Measurements from ENCODE around the gene ZER1. TPM values are rescaled to one million over a fixed set of nuclear protein-coding genes. Genes with fewer than 3 reads are reported as not detected.
"Not testable (repeated sequence)": the region's sequence is repeated elsewhere in the genome, so short reads cannot be mapped to it uniquely, and the experiment has no call there.

The ZER1 gene
- total RNA-seq, result 58.5 TPM
- long read RNA-seq, full-length matches to known transcripts, result 27 of 94 reads
- long read RNA-seq, partial matches to known transcripts, result 7 of 94 reads
- long read RNA-seq, other reads (novel, unspliced or antisense), result 60 of 94 reads

- ATAC-seq, result peak; percentile 98
- intact Hi-C loops (cut with micrococcal nuclease), result no loop called here
- DNase-seq, result peak; percentile 97
These were observed at the start of gene ZER1 for GRCh38 chr9:128771745-128772519. Gene ZER1 (minus strand): TSS chr9:128771927. CDS start chr9:128755565, 16,362 bp downstream.

DNA sequence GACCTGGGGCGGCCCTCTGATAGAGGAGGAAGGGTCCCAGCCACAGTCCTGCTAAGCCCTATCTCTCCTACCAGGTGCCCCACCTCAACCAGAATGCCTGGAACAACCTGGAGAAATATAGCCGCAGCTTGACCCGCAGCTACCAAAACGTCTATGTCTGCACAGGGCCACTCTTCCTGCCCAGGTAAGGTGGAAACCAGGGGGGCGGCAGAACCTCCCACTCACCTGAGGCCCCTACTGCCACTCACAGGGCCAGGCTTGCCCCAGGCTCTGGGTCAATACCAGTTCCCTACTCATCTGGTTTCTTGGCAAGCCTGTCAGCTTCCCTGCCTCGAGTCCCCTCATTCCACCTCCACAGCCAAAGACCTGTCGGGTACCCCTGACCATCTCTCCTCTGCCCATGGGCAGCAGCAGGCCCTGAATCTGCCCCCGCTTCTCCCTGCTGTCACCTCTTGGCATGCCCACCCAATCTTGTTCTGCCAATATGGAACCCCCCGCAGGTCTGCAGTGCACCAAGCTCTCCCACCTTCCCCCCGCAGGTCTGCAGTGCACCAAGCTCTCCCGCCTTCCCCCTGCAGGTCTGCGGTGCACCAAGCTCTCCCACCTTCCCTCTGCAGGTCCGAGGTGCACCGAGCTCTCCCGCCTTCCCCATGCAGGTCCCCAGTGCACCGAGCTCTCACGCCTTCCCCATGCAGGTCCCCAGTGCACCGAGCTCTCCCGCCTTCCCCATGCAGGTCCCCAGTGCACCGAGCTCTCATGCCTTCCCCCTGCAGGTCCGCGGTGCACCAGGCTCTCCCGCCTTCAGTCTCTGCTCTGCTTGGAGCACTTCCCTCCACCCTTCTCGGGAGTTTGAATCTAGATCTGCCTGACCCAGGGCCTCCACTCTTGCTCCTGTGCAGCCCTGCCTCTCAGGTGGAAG lies 49.2 kb upstream of the ZER1 start:
- intact Hi-C loops (cut with micrococcal nuclease), result no loop called here
- no peak for DNase-seq
- ATAC-seq, result no peak

- DNase-seq (peak; percentile 78), ATAC-seq (peak; percentile 66)
- intact Hi-C loops (cut with micrococcal nuclease), result no loop called here
These were observed 48.3 kb upstream of the ZER1 start for GRCh38 chr9:128819716-128820664.

GRCh38 chr9:128818839-128819715 lies 47.4 kb upstream of the ZER1 start:
- peak; percentile 24 for ATAC-seq
- intact Hi-C loops (cut with micrococcal nuclease), result no loop called here
- DNase-seq, result peak; percentile 77

- DNase-seq, result peak; percentile 99
- ATAC-seq, result peak; percentile 92
- intact Hi-C loops (cut with micrococcal nuclease), result no loop called here
These were observed 46.5 kb upstream of the ZER1 start, which contains the start of gene ENDOG for GRCh38 chr9:128818099-128818838. Gene ENDOG (plus strand): TSS chr9:128818500. CDS start chr9:128818685, 185 bp downstream.

DNA sequence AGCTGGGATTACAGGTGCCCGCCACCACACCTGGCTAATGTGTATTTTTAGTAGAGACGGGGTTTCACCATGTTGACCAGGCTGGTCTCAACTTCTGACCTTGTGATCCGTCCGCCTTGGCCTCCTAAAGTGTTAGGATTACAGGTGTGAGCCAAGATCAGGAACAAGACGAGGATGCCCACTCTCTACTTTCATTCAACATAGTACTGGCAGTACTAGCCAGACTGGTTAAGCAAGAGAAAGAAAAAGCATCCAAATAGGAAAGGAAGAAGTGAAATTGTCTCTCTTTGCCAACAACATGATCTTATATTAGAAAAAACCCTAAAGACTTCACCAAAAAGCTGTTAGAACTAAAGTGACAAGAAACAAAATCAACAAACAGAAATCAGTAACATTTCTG lies 39.1 kb upstream of the ZER1 start:
- ATAC-seq (no peak), DNase-seq (no peak)
- intact Hi-C loops (cut with micrococcal nuclease), result no loop called here

DNA sequence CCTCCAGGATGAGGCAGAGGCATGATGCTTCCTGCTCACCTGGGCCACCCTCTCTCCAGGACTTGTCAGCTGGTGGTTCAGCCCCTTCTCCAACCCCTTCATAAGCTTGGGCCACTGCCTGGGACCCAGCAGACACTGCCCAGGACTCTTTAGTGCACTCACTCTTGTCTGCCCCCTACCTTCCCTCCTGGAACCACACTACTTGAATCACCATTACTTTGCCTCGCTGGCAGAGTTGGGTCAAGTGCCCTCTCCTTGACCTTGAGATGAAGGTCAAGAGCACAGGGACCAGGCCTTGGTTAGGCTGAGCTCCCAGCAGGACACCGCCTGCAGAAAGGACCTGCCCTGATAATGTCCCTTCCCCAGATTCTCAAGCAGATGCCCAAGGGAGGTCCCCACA lies 38.1 kb upstream of the ZER1 start:
- ATAC-seq (peak; percentile 34), DNase-seq (no peak)
- intact Hi-C loops (cut with micrococcal nuclease), result no loop called here

GRCh38 chr9:128809036-128809599 lies 37.4 kb upstream of the ZER1 start:
- intact Hi-C loops (cut with micrococcal nuclease), result no loop called here
- no peak for DNase-seq
- ATAC-seq, result no peak

GRCh38 chr9:128808543-128808942 lies 36.8 kb upstream of the ZER1 start:
- ATAC-seq, result no peak
- DNase-seq, result no peak
- intact Hi-C loops (cut with micrococcal nuclease), result no loop called here

GRCh38 chr9:128807827-128808226 lies 36.1 kb upstream of the ZER1 start:
- intact Hi-C loops (cut with micrococcal nuclease), result no loop called here
- no peak for DNase-seq
- no peak for ATAC-seq

GRCh38 chr9:128805661-128806060 lies 33.9 kb upstream of the ZER1 start:
- intact Hi-C loops (cut with micrococcal nuclease), result no loop called here
- DNase-seq (no peak), ATAC-seq (no peak)

DNA sequence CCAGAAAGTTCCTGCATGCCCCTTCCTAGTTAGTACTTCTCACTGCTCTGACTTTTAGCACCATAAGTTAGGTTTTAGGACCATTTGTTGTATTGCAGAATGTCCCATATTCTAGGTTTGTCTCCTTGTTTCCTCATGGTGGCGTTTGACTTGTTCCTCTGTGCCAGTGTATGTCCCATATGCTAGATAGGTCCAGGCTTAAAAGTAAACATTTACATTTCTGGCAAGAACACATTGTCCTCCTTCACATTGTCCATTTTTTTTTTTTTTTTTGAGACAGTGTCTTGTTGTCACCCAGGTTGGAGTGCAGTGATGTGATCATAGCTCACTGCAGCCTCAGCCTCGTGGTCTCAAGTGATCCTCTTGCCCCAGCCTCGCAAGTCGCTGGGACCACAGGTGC lies 30.8 kb upstream of the ZER1 start:
- ATAC-seq, result no peak
- no peak for DNase-seq
- intact Hi-C loops (cut with micrococcal nuclease), result no loop called here

DNA sequence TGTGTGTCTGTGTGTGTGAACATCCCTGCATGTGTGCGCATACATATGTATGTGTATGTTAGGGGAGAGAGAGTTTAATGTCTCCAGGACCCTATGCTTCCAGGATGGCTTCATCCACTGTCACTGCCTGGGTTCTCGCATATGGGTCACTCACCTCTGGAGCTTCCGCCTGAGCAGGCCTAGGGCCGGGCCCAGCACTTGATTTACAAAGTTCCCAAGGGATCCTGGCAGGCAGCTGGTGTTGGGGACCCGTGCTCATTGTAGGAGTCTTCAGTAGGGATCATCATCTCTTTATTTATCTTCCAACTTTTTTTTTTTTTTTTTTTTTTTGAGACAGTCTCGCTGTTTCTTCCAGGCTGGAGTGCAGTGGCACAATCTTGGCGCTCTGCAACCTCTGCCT lies 28.3 kb upstream of the ZER1 start:
- ATAC-seq (no peak), DNase-seq (no peak)
- intact Hi-C loops (cut with micrococcal nuclease), result no loop called here

- intact Hi-C loops (cut with micrococcal nuclease), result no loop called here
- ATAC-seq (no peak), DNase-seq (no peak)
These were observed 27.2 kb upstream of the ZER1 start for GRCh38 chr9:128798896-128799295.

DNA sequence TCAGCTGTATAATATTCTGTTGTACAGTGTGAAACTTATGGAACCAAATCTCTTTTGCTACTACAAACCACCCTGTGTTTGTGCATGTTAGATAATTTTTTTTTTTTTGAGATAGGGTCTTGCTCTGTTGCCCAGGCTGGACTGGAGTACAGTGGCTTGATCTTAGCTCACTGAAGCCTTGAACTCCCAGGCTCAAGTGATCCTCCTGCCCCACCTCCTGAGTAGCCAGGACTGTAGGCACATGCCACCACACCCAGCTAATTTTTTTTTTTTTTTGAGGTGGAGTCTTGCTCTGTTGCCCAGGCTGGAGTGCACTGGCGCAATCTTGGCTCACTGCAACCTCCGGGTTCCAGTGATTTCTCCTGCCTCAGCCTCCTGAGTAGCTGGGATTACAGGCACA lies 23.2 kb upstream of the ZER1 start:
- ATAC-seq; DNase-seq; intact Hi-C loops (cut with micrococcal nuclease): not testable (repeated sequence)

GRCh38 chr9:128792978-128793686 lies 21.4 kb upstream of the ZER1 start:
- intact Hi-C loops (cut with micrococcal nuclease), result no loop called here
- ATAC-seq, result no peak

More at GRCh38 chr9:128792978-128793686, 21.4 kb upstream of the ZER1 start:
- no peak for DNase-seq
